CD14-positive monocyte (primary cell): ENCODE data around the gene ZNF414. TPM values are rescaled to one million over a fixed set of nuclear protein-coding genes. Genes with fewer than 3 reads are reported as not detected.

ENCODE experiments used
- DNase-seq, 3 donors: peaks; one replicate each; pipeline ENCODE4 v3.0.0-alpha.2; 2011 to 2022
- H2AFZ ChIP-seq: 2 replicates; pipeline ENCODE4 v1.6.0; 2012; ENCODE audit warnings: mild to moderate bottlenecking, low read depth, low read length, inconsistent platforms; ENCODE audit not compliant: insufficient read depth, poor library complexity, severe bottlenecking
- H3K27ac ChIP-seq, 2 donors: 1 replicate in 1 of 2; 2 replicates in 1 of 2; pipeline ENCODE4 v1.5.1; 2012 to 2013; ENCODE audit warnings: low read length in 2 of 2, control low read depth in 1 of 2, inconsistent platforms in 1 of 2, low read depth in 1 of 2, mild to moderate bottlenecking in 1 of 2
- H3K27me3 ChIP-seq, 2 donors: one replicate each; pipeline versions ENCODE4 v1.6.0 to v1.6.1; 2011 to 2013; ENCODE audit warnings: low read length in 2 of 2; ENCODE audit not compliant: control insufficient read depth in 2 of 2, insufficient read depth in 2 of 2
- H3K36me3 ChIP-seq, 2 donors: replicated peaks in 1 of 2; 1 replicate in 1 of 2; 2 replicates in 1 of 2; pipeline versions ENCODE4 v1.5.1 to v1.6.1; 2012 to 2013; ENCODE audit warnings: low read length in 2 of 2, control low read depth in 1 of 2, inconsistent platforms in 1 of 2, mild to moderate bottlenecking in 1 of 2; ENCODE audit not compliant: insufficient read depth in 2 of 2, control insufficient read depth in 1 of 2
- H3K4me1 ChIP-seq, 2 donors: 1 replicate in 1 of 2; 2 replicates in 1 of 2; pipeline versions ENCODE4 v1.5.1 to v1.6.1; 2012 to 2013; ENCODE audit warnings: low read length in 2 of 2, control low read depth in 1 of 2, inconsistent platforms in 1 of 2, mild to moderate bottlenecking in 1 of 2, moderate library complexity in 1 of 2; ENCODE audit not compliant: insufficient read depth in 2 of 2, control insufficient read depth in 1 of 2
- H3K4me2 ChIP-seq: replicated peaks from 2 replicates; pipeline ENCODE3; 2012; ENCODE audit warnings: low read length, moderate library complexity, mild to moderate bottlenecking; ENCODE audit not compliant: poor library complexity, severe bottlenecking; ENCODE audit errors: extremely low read depth
- H3K4me3 ChIP-seq, 3 experiments: fragments of 200-600 bp in 1 of 3; sonication (generic) in 1 of 3; replicated peaks in 1 of 3; 1 replicate in 2 of 3; 2 replicates in 1 of 3; pipeline ENCODE4 v1.5.1; 2011 to 2013; ENCODE audit warnings: low read length in 3 of 3, mild to moderate bottlenecking in 3 of 3, control low read depth in 2 of 3, low read depth in 2 of 3, inconsistent platforms in 1 of 3, moderate library complexity in 1 of 3
- H3K79me2 ChIP-seq: 2 replicates; pipeline ENCODE4 v1.6.0; 2012; ENCODE audit warnings: mild to moderate bottlenecking, control low read depth, inconsistent platforms, low read length, moderate library complexity; ENCODE audit not compliant: insufficient read depth
- H3K9ac ChIP-seq: 2 replicates; pipeline ENCODE4 v1.6.0; 2017; ENCODE audit warnings: low read length, mild to moderate bottlenecking; ENCODE audit not compliant: insufficient read depth, poor library complexity, severe bottlenecking
- H3K9me3 ChIP-seq, 2 donors: replicated peaks in 1 of 2; 1 replicate in 1 of 2; 2 replicates in 1 of 2; pipeline versions ENCODE4 v1.5.1 to v1.6.1; 2012 to 2013; ENCODE audit warnings: low read length in 2 of 2, control low read depth in 1 of 2; ENCODE audit not compliant: control insufficient read depth in 1 of 2, insufficient read depth in 1 of 2
- H4K20me1 ChIP-seq: 2 replicates; pipeline ENCODE4 v1.6.0; 2012; ENCODE audit warnings: mild to moderate bottlenecking, low read length, control low read depth, moderate library complexity; ENCODE audit not compliant: insufficient read depth
- H3K27ac Mint-ChIP-seq, 7 donors: one replicate each; pipeline ENCODE4 v1.8.0; 2020; ENCODE audit warnings: mild to moderate bottlenecking in 7 of 7, mixed read lengths in 7 of 7, moderate library complexity in 6 of 7, inconsistent platforms in 2 of 7
- H3K27me3 Mint-ChIP-seq, 3 donors: one replicate each; pipeline ENCODE4 v1.8.0; 2021 to 2022; ENCODE audit warnings: low read depth in 3 of 3, mild to moderate bottlenecking in 3 of 3, mixed read lengths in 3 of 3, moderate library complexity in 3 of 3, inconsistent platforms in 1 of 3
- H3K36me3 Mint-ChIP-seq, 2 donors: one replicate each; pipeline ENCODE4 v1.8.0; 2020; ENCODE audit warnings: mixed read lengths in 2 of 2, inconsistent platforms in 1 of 2, mild to moderate bottlenecking in 1 of 2
- H3K4me1 Mint-ChIP-seq: one replicate; pipeline ENCODE4 v1.8.0; 2020; ENCODE audit warnings: mild to moderate bottlenecking, mixed read lengths
- H3K4me3 Mint-ChIP-seq, 2 donors: one replicate each; pipeline ENCODE4 v1.8.0; 2020; ENCODE audit warnings: mild to moderate bottlenecking in 2 of 2, mixed read lengths in 2 of 2, moderate library complexity in 1 of 2
- H3K9me3 Mint-ChIP-seq, 7 donors: one replicate each; pipeline ENCODE4 v1.8.0; 2020 to 2022; ENCODE audit warnings: mixed read lengths in 7 of 7, mild to moderate bottlenecking in 6 of 7, moderate library complexity in 6 of 7, inconsistent platforms in 2 of 7
- WGBS: methylation state at CpG from one replicate; pipeline ENCODE4 v1.1.5; 2013; ENCODE audit warnings: missing lambda C conversion rate; ENCODE audit not compliant: insufficient coverage; 5-methylcytosine and 5-hydroxymethylcytosine counted together
- intact Hi-C, 2 donors: fragments of 100-400 bp; cut with micrococcal nuclease; formaldehyde crosslinking; loops; one replicate each; pipeline versions ENCODE4 v1.15.0 to v1.15.1; 2023
- polyA plus RNA-seq, 3 donors: library from polyadenylated mRNA; depleted of rRNA in 1 of 3; unstranded in 2 of 3; stranded (reverse) in 1 of 3; fragments of 300-500 nt in 2 of 3; fragments of >200 nt in 1 of 3; fragmentation: Illumina TruSeq in 2 of 3; gene quantifications; 1 replicate in 2 of 3; 2 replicates in 1 of 3; pipeline ENCODE4 v1.2.3, GENCODE V29; 2012 to 2021
- TF ChIP-seq, protein P1 (sequence below): fragments of 200-600 bp; IDR thresholded peaks from one replicate; pipeline ENCODE4 v1.8.0; 2022; ENCODE audit warnings: antibody characterized with exemption, mild to moderate bottlenecking

Gene ZNF414
- polyA plus RNA-seq, 3 donors = 4.1 to 21.1 (median 4.7) TPM

DNA sequence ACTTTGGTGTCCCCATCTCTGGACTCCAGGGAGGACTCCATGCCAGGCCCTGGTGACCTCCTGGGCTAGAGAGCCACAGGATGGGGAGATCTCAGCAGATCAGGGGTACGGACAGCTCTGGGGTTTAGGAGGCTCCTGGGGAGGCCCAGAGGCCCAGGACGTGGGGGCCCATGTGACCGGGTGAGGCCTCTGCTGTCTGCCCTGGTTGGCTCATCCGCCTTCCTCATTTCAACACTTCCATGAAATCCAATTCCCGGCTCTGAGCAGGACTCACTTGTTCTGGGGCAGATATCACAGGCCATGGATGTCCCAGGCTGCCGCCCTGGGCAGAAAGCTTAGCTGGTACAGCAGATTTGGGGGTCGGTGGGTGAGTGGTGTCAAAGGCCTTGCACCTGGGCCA lies 10.5 kb downstream of the ZNF414 start:
- Histone ChIP-seq H2AFZ (peak overlapping the region; percentile 41), H3K36me3 (peaks cover 10 to 15% of the 10 kb centered on the region in 2 donors), H3K27ac (peak overlapping the region; percentile 78 to 83), H3K4me2 (peak overlapping the region; percentile 85), H4K20me1 (peaks cover 26% of the 10 kb centered on the region), H3K4me1 (peaks cover 68 to 85% of the 10 kb centered on the region in 2 donors), H3K79me2 (peaks cover 57% of the 10 kb centered on the region), H3K4me3 (peak overlapping the region in 1 of 3 experiments; percentile 87), H3K9ac (no peak overlapping the region), H3K27me3 (no peaks in the 10 kb centered on the region), H3K9me3 (no peaks in the 10 kb centered on the region)
- intact Hi-C loops = loop anchor here in 1 of 2 donors (10.0 kb wide), 1 partner anchor 59 kb away; the partner anchor contains the start of gene HNRNPM
- Mint-ChIP-seq H3K36me3 (peaks cover 11 to 33% of the 10 kb centered on the region in 2 donors), H3K27ac (peak overlapping the region; percentile 95 to 98 (median 97)), H3K27me3 (peaks cover 0 to 3% (median 2%) of the 10 kb centered on the region in 3 donors), H3K9me3 (peaks cover 0 to 1% (median 0%) of the 10 kb centered on the region in 7 donors), H3K4me1 (peaks cover 73% of the 10 kb centered on the region), H3K4me3 (peak overlapping the region; percentile 91 to 95)
- TF ChIP-seq, protein P1, sequence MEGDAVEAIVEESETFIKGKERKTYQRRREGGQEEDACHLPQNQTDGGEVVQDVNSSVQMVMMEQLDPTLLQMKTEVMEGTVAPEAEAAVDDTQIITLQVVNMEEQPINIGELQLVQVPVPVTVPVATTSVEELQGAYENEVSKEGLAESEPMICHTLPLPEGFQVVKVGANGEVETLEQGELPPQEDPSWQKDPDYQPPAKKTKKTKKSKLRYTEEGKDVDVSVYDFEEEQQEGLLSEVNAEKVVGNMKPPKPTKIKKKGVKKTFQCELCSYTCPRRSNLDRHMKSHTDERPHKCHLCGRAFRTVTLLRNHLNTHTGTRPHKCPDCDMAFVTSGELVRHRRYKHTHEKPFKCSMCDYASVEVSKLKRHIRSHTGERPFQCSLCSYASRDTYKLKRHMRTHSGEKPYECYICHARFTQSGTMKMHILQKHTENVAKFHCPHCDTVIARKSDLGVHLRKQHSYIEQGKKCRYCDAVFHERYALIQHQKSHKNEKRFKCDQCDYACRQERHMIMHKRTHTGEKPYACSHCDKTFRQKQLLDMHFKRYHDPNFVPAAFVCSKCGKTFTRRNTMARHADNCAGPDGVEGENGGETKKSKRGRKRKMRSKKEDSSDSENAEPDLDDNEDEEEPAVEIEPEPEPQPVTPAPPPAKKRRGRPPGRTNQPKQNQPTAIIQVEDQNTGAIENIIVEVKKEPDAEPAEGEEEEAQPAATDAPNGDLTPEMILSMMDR = no peak
- 40% methylated on average over 2 of the region's 7 CpGs for WGBS
- peak; percentile 60 to 78 (median 75) for DNase-seq

DNA sequence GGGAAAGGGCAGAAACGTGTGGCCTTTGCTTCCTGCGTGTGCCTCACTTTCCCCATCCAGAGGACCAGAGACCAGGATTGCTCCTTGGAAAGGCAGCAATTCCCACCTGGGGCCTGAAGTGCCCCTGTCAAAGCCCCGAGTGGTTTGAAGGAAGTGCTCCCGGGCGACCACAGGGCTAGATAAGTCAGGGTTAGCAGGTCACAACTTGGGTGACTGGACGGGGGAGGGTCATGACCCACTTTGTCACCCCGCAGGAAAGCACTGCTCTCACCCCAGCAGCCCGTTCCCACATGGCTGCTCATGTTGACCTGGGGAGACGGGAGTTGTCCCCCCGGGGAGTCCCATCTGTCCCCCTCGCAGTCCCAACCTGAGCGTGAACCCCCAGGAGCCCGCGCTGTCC lies 12.0 kb downstream of the ZNF414 start:
- Mint-ChIP-seq H3K36me3 (peaks cover 19 to 36% of the 10 kb centered on the region in 2 donors), H3K9me3 (peaks cover 0 to 1% (median 0%) of the 10 kb centered on the region in 7 donors), H3K27ac (peak overlapping the region; percentile 95 to 98 (median 97)), H3K27me3 (peaks cover 0 to 3% (median 2%) of the 10 kb centered on the region in 3 donors), H3K4me1 (peaks cover 75% of the 10 kb centered on the region), H3K4me3 (peak overlapping the region; percentile 91 to 95)
- peak overlapping the region; percentile 85 for H3K4me2 ChIP-seq
- peak overlapping the region; percentile 0 for H2AFZ ChIP-seq
- peaks cover 72% of the 10 kb centered on the region for H3K79me2 ChIP-seq
- H3K27ac ChIP-seq = peak overlapping the region; percentile 78 to 83
- H3K4me1 ChIP-seq = peaks cover 79 to 95% of the 10 kb centered on the region in 2 donors
- no peaks in the 10 kb centered on the region for H3K9me3 ChIP-seq
- H3K4me3 ChIP-seq = peak overlapping the region; percentile 67 to 87 (median 68)
- peak overlapping the region; percentile 53 for H3K9ac ChIP-seq
- DNase-seq = peak; percentile 36 to 72 (median 50)
- H4K20me1 ChIP-seq = peaks cover 42% of the 10 kb centered on the region
- 5% methylated on average over 11 of the region's 14 CpGs for WGBS
- TF ChIP-seq, protein P1 = no peak
- no peaks in the 10 kb centered on the region for H3K27me3 ChIP-seq
- peaks cover 24 to 26% of the 10 kb centered on the region in 2 donors for H3K36me3 ChIP-seq
- intact Hi-C loops = loop anchor here in 1 of 2 donors (1.0 to 10.0 kb wide), 2 partner anchors 15 to 57 kb away; partner anchors contain the start of gene HNRNPM
